Measurements from ENCODE around the gene ANGPTL1.

ANGPTL1 gene

DNA sequence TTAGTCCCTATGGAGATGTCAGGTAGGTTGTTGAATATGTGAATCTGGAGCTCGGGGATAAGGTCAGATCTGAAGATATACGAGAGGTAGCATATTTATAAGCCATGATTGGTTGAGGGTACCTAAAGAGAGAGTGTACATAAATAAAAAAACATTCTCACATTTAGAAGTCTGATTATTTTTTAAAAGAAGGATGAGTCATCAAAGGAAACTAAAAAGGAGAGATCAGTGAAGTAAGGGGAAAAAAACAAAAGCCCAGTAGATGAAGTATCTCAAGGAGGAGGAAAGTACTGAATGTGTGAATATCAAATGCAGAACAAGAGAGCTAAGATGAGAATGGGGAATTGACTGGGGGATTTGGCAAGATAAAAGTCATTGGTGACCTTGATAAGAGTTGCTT is 15.7 kb upstream of the ANGPTL1 start:
- Histone ChIP-seq H3K4me3 (ENCODE audit: low read depth in 1 of 2, low read length in 2 of 2) (no peak overlapping the region), H3K27me3 (ENCODE audit: control insufficient read depth in 1 of 2, insufficient read depth in 2 of 2, low read length in 2 of 2) (no peaks in the 10 kb centered on the region), H3K9me3 (ENCODE audit: low read length) (no peaks in the 10 kb centered on the region), H3K4me1 (ENCODE audit: insufficient read depth, low read length) (no peaks in the 10 kb centered on the region), H3K27ac (ENCODE audit: low read depth, low read length) (no peak overlapping the region), H3K36me3 (ENCODE audit: insufficient read depth, low read length) (no peaks in the 10 kb centered on the region), H3K9ac (ENCODE audit: low read length) (no peak overlapping the region)

DNA sequence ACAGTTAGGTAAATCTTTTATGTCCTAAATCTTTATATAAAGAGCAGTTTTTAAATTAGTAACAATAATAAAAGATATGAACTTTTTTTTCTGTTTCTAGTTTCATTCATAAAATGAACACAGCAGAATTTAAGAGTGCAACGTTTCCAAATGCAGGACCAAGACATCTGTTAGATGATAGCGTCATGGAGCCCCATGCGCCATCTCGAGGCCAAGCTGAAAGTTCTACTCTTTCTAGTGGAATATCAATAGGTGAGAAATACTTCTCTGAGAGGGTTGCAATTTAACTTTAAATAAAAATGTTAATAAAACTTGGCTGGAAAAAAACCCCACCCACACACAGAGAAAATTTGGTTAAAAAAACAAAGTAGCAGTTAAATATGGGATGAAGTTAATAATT is 15.0 kb upstream of the ANGPTL1 start:
- Histone ChIP-seq H3K27me3 (ENCODE audit: control insufficient read depth in 1 of 2, insufficient read depth in 2 of 2, low read length in 2 of 2) (no peaks in the 10 kb centered on the region), H3K36me3 (ENCODE audit: insufficient read depth, low read length) (no peaks in the 10 kb centered on the region), H3K27ac (ENCODE audit: low read depth, low read length) (no peak overlapping the region), H3K4me3 (ENCODE audit: low read depth in 1 of 2, low read length in 2 of 2) (no peak overlapping the region), H3K9ac (ENCODE audit: low read length) (no peak overlapping the region), H3K9me3 (ENCODE audit: low read length) (no peaks in the 10 kb centered on the region), H3K4me1 (ENCODE audit: insufficient read depth, low read length) (no peaks in the 10 kb centered on the region)

GRCh38 chr1:178881950-178882349 is 11.1 kb upstream of the ANGPTL1 start:
- Histone ChIP-seq H3K9ac (ENCODE audit: low read length) (no peak overlapping the region), H3K4me3 (ENCODE audit: low read depth in 1 of 2, low read length in 2 of 2) (no peak overlapping the region), H3K4me1 (ENCODE audit: insufficient read depth, low read length) (no peaks in the 10 kb centered on the region), H3K27ac (ENCODE audit: low read depth, low read length) (no peak overlapping the region), H3K27me3 (ENCODE audit: control insufficient read depth in 1 of 2, insufficient read depth in 2 of 2, low read length in 2 of 2) (no peaks in the 10 kb centered on the region), H3K9me3 (ENCODE audit: low read length) (no peaks in the 10 kb centered on the region), H3K36me3 (ENCODE audit: insufficient read depth, low read length) (no peaks in the 10 kb centered on the region)

DNA sequence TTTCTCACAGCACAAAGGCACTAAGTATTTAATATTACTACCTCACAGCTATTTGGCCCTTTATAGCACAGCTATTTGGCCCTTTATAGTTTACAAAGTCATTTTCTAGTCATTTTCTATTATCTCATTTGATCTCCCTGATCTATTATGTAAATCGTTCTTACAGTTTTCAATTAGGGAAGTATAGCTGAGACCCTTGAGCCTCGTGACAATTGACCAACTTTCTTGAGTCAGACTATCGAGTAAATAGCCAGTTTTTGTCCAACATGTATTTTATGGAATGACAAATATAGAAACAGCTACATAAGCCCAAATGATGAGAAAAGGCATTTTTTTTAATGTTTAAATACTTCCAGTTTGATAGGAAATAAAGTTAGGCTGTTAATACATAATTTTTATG is 7.0 kb upstream of the ANGPTL1 start:
- H3K4me3 ChIP-seq (ENCODE audit: low read depth in 1 of 2, low read length in 2 of 2): no peak overlapping the region
- H3K4me1 ChIP-seq (ENCODE audit: insufficient read depth, low read length): no peaks in the 10 kb centered on the region
- H3K27me3 ChIP-seq (ENCODE audit: control insufficient read depth in 1 of 2, insufficient read depth in 2 of 2, low read length in 2 of 2): no peaks in the 10 kb centered on the region
- no peak overlapping the region for H3K27ac ChIP-seq (ENCODE audit: low read depth, low read length)
- no peaks in the 10 kb centered on the region for H3K9me3 ChIP-seq (ENCODE audit: low read length)
- H3K36me3 ChIP-seq (ENCODE audit: insufficient read depth, low read length): no peaks in the 10 kb centered on the region
- H3K9ac ChIP-seq (ENCODE audit: low read length): no peak overlapping the region

DNA sequence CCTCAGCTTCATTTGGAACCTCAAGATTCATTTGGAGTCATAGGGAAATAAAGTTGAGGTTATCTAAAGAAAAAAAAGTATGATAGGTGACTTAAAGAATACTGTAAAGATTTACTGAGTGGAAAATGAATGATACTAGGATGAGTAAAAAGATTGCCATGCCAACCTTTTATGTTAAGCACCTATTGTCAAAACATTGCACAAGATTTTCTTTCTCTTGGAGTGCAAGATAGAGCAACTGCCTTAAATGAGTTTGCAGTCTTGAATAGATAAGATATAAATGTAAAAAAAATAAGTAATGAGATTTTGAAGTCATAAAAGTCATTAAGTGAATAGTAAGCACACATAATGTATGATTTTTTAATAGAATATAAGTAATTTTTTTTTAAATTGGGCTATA is 5.1 kb upstream of the ANGPTL1 start:
- Histone ChIP-seq H3K4me1 (ENCODE audit: insufficient read depth, low read length) (peaks cover 15% of the 10 kb centered on the region), H3K9ac (ENCODE audit: low read length) (no peak overlapping the region), H3K36me3 (ENCODE audit: insufficient read depth, low read length) (no peaks in the 10 kb centered on the region), H3K27ac (ENCODE audit: low read depth, low read length) (no peak overlapping the region), H3K4me3 (ENCODE audit: low read depth in 1 of 2, low read length in 2 of 2) (no peak overlapping the region), H3K27me3 (ENCODE audit: control insufficient read depth in 1 of 2, insufficient read depth in 2 of 2, low read length in 2 of 2) (no peaks in the 10 kb centered on the region), H3K9me3 (ENCODE audit: low read length) (no peaks in the 10 kb centered on the region)

DNA sequence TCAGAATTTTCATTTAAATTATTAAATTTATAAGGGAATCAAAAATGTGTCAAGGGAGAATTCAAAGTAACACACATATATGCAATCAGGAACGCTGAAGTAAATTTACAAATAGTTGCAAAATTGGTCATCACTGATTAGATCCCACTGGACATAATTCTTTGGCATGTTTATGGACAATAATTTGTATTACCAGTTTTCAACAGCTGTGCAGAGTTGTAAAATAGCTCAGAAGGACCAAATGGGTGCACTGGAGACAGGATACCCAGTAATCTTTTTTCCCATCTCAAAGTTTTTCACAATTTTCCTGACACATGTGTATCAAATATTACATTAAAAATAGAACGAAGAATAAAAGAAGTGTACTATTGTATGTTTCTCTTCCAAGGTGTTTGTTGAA is 4.1 kb upstream of the ANGPTL1 start:
- Histone ChIP-seq H3K4me1 (ENCODE audit: insufficient read depth, low read length) (peaks cover 17% of the 10 kb centered on the region), H3K9ac (ENCODE audit: low read length) (no peak overlapping the region), H3K27me3 (ENCODE audit: control insufficient read depth in 1 of 2, insufficient read depth in 2 of 2, low read length in 2 of 2) (no peaks in the 10 kb centered on the region), H3K36me3 (ENCODE audit: insufficient read depth, low read length) (no peaks in the 10 kb centered on the region), H3K4me3 (ENCODE audit: low read depth in 1 of 2, low read length in 2 of 2) (no peak overlapping the region), H3K27ac (ENCODE audit: low read depth, low read length) (no peak overlapping the region), H3K9me3 (ENCODE audit: low read length) (no peaks in the 10 kb centered on the region)

GRCh38 chr1:178871551-178872320 is 859 bp upstream of the ANGPTL1 start:
- Histone ChIP-seq H3K9me3 (ENCODE audit: low read length) (no peaks in the 10 kb centered on the region), H3K4me1 (ENCODE audit: insufficient read depth, low read length) (peaks cover 22% of the 10 kb centered on the region), H3K27me3 (ENCODE audit: control insufficient read depth in 1 of 2, insufficient read depth in 2 of 2, low read length in 2 of 2) (no peaks in the 10 kb centered on the region), H3K36me3 (ENCODE audit: insufficient read depth, low read length) (no peaks in the 10 kb centered on the region), H3K9ac (ENCODE audit: low read length) (peak overlapping the region; percentile 20), H3K4me3 (ENCODE audit: low read depth in 1 of 2, low read length in 2 of 2) (peak overlapping the region in 1 of 2 donors; percentile 75), H3K27ac (ENCODE audit: low read depth, low read length) (peak overlapping the region; percentile 77)

DNA sequence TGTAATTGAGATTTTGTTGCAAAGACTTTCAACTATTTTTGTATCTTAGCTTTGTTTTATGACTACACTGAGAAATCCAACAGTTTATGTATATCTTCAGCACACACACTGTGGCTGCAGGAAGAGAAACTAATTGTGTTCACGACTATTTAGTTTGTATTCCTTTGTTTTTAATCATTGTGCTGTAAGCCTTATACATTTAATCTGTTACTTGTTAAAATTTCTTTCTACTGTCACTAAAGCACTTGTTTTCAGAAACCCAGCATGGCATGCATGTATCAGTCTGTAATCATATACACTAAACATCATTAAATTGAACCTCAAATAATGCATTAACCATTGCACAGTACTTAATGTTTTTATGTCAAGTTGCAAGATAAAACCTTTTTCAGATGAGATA is 656 bp downstream of the ANGPTL1 start:
- Histone ChIP-seq H3K4me1 (ENCODE audit: insufficient read depth, low read length) (peaks cover 31% of the 10 kb centered on the region), H3K27ac (ENCODE audit: low read depth, low read length) (peak overlapping the region; percentile 77), H3K4me3 (ENCODE audit: low read depth in 1 of 2, low read length in 2 of 2) (peak overlapping the region; percentile 51 to 75), H3K36me3 (ENCODE audit: insufficient read depth, low read length) (peaks cover 4% of the 10 kb centered on the region), H3K27me3 (ENCODE audit: control insufficient read depth in 1 of 2, insufficient read depth in 2 of 2, low read length in 2 of 2) (no peaks in the 10 kb centered on the region), H3K9ac (ENCODE audit: low read length) (peak overlapping the region; percentile 77), H3K9me3 (ENCODE audit: low read length) (no peaks in the 10 kb centered on the region)

- Histone ChIP-seq H3K27me3 (ENCODE audit: control insufficient read depth in 1 of 2, insufficient read depth in 2 of 2, low read length in 2 of 2) (no peaks in the 10 kb centered on the region), H3K9ac (ENCODE audit: low read length) (peak overlapping the region; percentile 77), H3K4me1 (ENCODE audit: insufficient read depth, low read length) (peaks cover 31% of the 10 kb centered on the region), H3K36me3 (ENCODE audit: insufficient read depth, low read length) (peaks cover 9% of the 10 kb centered on the region), H3K27ac (ENCODE audit: low read depth, low read length) (peak overlapping the region; percentile 77), H3K4me3 (ENCODE audit: low read depth in 1 of 2, low read length in 2 of 2) (peak overlapping the region; percentile 51 to 75), H3K9me3 (ENCODE audit: low read length) (no peaks in the 10 kb centered on the region)
Measured at GRCh38 chr1:178869119-178869697, 1.7 kb downstream of the ANGPTL1 start.

DNA sequence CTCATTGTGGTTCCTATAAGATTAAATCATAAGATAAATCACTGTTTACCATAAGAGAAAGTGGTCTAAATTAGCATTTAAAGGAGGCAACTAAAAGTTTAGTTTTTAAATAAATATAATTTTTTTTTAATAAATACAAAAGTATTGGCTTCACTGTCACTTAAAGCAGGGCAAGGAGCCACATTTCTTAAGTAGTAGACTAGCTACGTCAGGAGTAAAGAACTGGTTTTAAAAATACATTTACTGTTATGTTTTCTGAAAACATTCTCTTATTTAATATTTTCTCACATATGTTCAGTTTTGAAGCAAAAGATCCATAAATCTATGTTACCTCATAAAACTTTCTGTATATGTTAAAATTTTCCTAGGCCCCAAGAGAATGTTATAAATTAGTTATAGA is 2.2 kb downstream of the ANGPTL1 start:
- Histone ChIP-seq H3K36me3 (ENCODE audit: insufficient read depth, low read length) (peaks cover 11% of the 10 kb centered on the region), H3K4me3 (ENCODE audit: low read depth in 1 of 2, low read length in 2 of 2) (peak overlapping the region; percentile 51 to 75), H3K4me1 (ENCODE audit: insufficient read depth, low read length) (peaks cover 31% of the 10 kb centered on the region), H3K27me3 (ENCODE audit: control insufficient read depth in 1 of 2, insufficient read depth in 2 of 2, low read length in 2 of 2) (no peaks in the 10 kb centered on the region), H3K9ac (ENCODE audit: low read length) (peak overlapping the region; percentile 77), H3K27ac (ENCODE audit: low read depth, low read length) (peak overlapping the region; percentile 77), H3K9me3 (ENCODE audit: low read length) (no peaks in the 10 kb centered on the region)

DNA sequence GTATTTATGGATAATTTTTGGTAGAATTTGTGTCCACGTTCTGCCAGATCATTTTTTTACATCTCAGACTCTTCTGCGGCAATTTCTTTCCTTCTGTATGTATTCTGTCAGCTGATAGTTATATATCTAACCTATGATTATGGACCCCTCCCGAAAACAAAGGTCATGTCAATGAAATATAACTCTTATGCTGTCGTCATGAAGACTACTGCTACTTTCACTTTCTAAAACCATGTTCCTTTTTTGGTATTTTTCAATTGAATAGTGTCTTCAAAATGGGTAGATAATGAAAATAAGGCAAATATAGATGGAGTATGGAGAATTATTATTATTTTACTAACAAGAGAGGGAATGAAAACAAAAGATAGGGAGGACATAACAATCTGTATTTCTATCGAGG is 3.2 kb downstream of the ANGPTL1 start:
- Histone ChIP-seq H3K4me3 (ENCODE audit: low read depth in 1 of 2, low read length in 2 of 2) (peak overlapping the region; percentile 45 to 71), H3K27ac (ENCODE audit: low read depth, low read length) (peak overlapping the region; percentile 72), H3K27me3 (ENCODE audit: control insufficient read depth in 1 of 2, insufficient read depth in 2 of 2, low read length in 2 of 2) (no peaks in the 10 kb centered on the region), H3K4me1 (ENCODE audit: insufficient read depth, low read length) (peaks cover 41% of the 10 kb centered on the region), H3K9me3 (ENCODE audit: low read length) (no peaks in the 10 kb centered on the region), H3K36me3 (ENCODE audit: insufficient read depth, low read length) (peaks cover 14% of the 10 kb centered on the region), H3K9ac (ENCODE audit: low read length) (peak overlapping the region; percentile 59)

GRCh38 chr1:178864326-178864725 is 6.6 kb downstream of the ANGPTL1 start:
- Histone ChIP-seq H3K27ac (ENCODE audit: low read depth, low read length) (no peak overlapping the region), H3K4me1 (ENCODE audit: insufficient read depth, low read length) (peaks cover 25% of the 10 kb centered on the region), H3K9ac (ENCODE audit: low read length) (no peak overlapping the region), H3K9me3 (ENCODE audit: low read length) (no peaks in the 10 kb centered on the region), H3K27me3 (ENCODE audit: control insufficient read depth in 1 of 2, insufficient read depth in 2 of 2, low read length in 2 of 2) (no peaks in the 10 kb centered on the region), H3K4me3 (ENCODE audit: low read depth in 1 of 2, low read length in 2 of 2) (no peak overlapping the region), H3K36me3 (ENCODE audit: insufficient read depth, low read length) (peaks cover 14% of the 10 kb centered on the region)
